ENCODE measurements around the gene CAST. TPM values are rescaled to one million over a fixed set of nuclear protein-coding genes. Genes with fewer than 3 reads are reported as not detected.

Gene CAST
- total RNA-seq, 4 donors from 2014 or later, result 324 to 489 (median 375) TPM

DNA sequence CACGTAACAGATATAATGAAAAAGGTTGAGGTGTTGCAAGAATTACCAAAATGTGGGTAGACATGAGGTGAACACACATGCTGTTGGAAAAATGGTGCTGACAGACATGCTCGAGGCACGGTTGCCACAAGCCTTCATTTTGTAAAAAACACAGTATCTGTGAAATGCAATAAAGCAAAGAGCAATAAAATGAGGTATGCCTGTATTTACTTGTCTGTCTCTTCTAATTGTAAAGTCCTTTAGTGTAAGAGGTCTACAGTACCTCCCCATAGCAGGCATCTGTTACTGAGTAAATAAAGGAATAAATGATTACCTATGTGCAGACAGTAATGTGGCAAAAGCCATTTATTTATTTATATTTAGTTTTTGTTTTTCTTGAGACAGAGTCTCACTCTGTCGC is 3.0 kb upstream of the CAST start:
- WGBS, 2 donors, result 91 to 96% methylated on average over 4 of the region's 4 CpGs
- Histone ChIP-seq H3K27me3 (no peaks in the 10 kb centered on the region), H3K4me1 (peaks cover 17 to 73% (median 24%) of the 10 kb centered on the region in 3 donors), H3K9me3 (no peaks in the 10 kb centered on the region), H3K36me3 (no peaks in the 10 kb centered on the region), H3K4me3 (no peak overlapping the region), H3K27ac (peak overlapping the region in 1 of 4 donors; percentile 97)
- intact Hi-C loops (cut with DNase I), result no loop called here
- DNase-seq, result no peak
- no peak for TF ChIP-seq POLR2A (IDR thresholded peaks at IDR 0.05)
- TF ChIP-seq, protein P1, sequence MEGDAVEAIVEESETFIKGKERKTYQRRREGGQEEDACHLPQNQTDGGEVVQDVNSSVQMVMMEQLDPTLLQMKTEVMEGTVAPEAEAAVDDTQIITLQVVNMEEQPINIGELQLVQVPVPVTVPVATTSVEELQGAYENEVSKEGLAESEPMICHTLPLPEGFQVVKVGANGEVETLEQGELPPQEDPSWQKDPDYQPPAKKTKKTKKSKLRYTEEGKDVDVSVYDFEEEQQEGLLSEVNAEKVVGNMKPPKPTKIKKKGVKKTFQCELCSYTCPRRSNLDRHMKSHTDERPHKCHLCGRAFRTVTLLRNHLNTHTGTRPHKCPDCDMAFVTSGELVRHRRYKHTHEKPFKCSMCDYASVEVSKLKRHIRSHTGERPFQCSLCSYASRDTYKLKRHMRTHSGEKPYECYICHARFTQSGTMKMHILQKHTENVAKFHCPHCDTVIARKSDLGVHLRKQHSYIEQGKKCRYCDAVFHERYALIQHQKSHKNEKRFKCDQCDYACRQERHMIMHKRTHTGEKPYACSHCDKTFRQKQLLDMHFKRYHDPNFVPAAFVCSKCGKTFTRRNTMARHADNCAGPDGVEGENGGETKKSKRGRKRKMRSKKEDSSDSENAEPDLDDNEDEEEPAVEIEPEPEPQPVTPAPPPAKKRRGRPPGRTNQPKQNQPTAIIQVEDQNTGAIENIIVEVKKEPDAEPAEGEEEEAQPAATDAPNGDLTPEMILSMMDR (IDR thresholded peaks at IDR 0.05), result no peak

DNA sequence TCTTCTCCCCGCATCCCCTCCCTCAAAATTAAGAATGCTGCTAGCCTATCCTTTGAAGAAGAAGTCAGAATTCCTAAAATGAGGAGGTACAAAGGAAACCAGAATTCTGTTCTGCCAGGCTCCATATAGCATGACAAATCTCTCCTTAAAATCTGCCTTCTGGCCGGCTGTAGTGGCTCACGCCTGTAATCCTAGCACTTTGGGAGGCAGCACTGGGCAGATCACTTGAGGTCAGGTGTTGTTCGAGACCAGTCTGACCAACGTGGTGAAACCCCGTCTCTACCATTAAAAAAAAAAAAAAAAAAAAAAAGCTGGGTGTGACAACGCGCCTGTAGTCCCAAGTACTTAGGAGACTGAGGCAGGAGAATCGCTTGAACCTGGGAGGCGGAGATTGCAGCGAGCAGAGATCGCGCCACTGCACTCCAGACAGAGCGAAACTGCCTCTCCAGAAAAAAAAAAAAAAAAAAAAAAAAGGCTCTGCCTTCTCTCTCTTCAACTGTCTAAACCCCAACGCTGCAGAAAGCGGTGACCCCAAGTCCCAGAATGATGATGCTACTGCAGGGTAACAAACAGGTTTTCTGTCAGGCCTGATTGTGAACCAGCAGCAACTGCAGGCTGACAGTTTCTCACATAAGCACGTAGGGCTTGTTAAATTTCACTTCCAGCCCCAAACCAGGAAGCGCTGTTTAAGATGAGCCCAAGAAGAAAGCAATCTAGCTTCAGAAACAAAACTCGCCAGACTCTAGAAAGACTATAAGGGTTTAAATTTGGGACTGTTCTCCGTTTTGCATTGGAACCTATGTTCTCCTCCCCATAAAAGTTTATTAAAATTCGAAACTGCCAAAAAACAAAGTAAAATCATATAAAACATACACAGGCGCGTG is 963 bp upstream of the CAST start:
- no peak for DNase-seq
- H3K4me1 ChIP-seq, result peaks cover 15 to 73% (median 22%) of the 10 kb centered on the region in 3 donors

DNA sequence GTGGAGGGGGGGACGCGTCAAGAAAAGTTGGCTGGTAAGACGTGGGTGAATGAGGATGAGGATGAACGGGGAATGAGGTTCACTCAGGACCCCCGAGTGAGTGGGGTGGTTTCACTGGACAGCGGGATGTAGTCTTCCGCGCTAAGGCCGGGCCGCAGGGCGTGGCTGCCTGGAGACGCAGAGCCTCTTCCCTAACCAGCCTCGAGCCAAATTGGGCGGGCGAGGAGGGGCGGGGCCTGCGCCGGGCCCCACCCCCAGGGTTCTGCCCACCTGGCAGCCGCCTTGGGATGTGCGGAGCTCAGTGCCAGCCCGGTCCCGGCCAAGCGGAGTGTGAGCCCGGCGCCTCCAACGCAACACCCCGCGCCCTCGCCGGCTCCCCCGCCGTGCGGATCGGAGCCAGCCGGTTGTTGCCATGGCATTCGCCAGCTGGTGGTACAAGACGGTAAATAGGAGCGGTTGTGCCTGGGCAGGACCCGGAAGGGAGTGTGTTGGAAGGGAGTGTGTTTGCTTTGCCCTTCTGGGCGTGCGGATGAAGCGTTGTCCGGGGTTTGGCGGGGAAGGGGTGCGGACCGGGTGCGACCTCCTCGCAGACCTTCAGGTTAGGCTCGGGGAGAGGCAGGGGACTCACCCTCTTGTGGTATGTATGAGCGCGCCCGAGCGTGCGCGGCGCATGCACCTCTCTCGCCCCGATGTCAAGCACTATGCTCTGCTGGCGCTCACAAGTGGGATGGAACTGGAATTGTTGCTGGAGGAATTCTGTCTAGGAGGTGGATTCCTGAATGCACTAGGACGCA is 746 bp downstream of the CAST start:
- 1 to 3% methylated on average over 16 to 24 of the region's 60 CpGs for WGBS, 2 donors
- Histone ChIP-seq H3K4me3 (peak overlapping the region; percentile 74 to 97 (median 84)), H3K9me3 (no peaks in the 10 kb centered on the region), H3K27ac (peak overlapping the region; percentile 97 to 100 (median 100)), H3K27me3 (no peaks in the 10 kb centered on the region), H3K36me3 (peaks cover 0 to 4% (median 0%) of the 10 kb centered on the region in 3 donors), H3K4me1 (peaks cover 9 to 73% (median 18%) of the 10 kb centered on the region in 3 donors)
- intact Hi-C loops (cut with DNase I), result no loop called here
- TF ChIP-seq, protein P1 (IDR thresholded peaks at IDR 0.05), result peak in 2 of 6 experiments; percentile 4 to 7
- TF ChIP-seq POLR2A (IDR thresholded peaks at IDR 0.05), result peak in 3 of 4 donors; percentile 53 to 92 (median 75)
- peak; percentile 52 for DNase-seq

More for the DNA sequence above, 963 bp upstream of the CAST start:
- peak overlapping the region; percentile 74 to 97 (median 84) for H3K4me3 ChIP-seq
- no peaks in the 10 kb centered on the region for H3K27me3 ChIP-seq
- peaks cover 0 to 4% (median 0%) of the 10 kb centered on the region in 3 donors for H3K36me3 ChIP-seq
- intact Hi-C loops (cut with DNase I), result no loop called here
- H3K27ac ChIP-seq, result peak overlapping the region; percentile 97 to 100 (median 100)
- 4 to 13% methylated on average over 22 to 23 of the region's 23 CpGs for WGBS, 2 donors
- TF ChIP-seq, protein P1 (IDR thresholded peaks at IDR 0.05), result no peak
- TF ChIP-seq POLR2A (IDR thresholded peaks at IDR 0.05), result no peak
- no peaks in the 10 kb centered on the region for H3K9me3 ChIP-seq

DNA sequence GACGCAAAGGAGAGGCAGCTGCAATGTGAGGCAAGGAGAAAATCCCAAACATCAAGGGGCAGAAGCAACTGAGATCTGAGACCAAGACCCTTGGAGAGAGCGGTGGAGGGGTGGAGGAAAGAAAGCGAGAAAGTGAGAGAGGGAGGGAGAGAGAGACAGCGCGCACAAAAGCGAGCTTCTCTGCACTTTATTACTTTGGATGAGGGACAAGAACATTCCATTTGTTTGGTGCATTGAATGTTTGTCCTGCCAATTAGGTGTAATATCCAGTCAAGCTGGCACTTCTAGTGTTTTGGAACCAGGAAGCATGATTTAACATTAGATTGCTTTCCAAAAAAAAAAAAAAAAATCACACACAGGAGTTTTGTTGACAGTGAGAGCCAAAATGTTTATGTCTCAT is 1.4 kb downstream of the CAST start:
- no peaks in the 10 kb centered on the region for H3K27me3 ChIP-seq
- H3K4me1 ChIP-seq, result peaks cover 9 to 73% (median 18%) of the 10 kb centered on the region in 3 donors
- H3K36me3 ChIP-seq, result peaks cover 0 to 4% (median 0%) of the 10 kb centered on the region in 3 donors
- TF ChIP-seq, protein P1 (IDR thresholded peaks at IDR 0.05), result no peak
- no peak for TF ChIP-seq POLR2A (IDR thresholded peaks at IDR 0.05)
- H3K4me3 ChIP-seq, result peak overlapping the region; percentile 74 to 97 (median 84)
- no peaks in the 10 kb centered on the region for H3K9me3 ChIP-seq
- DNase-seq, result no peak
- WGBS, 2 donors, result 19% methylated on average over 6 of the region's 6 CpGs
- intact Hi-C loops (cut with DNase I), result no loop called here
- H3K27ac ChIP-seq, result peak overlapping the region; percentile 97 to 100 (median 100)

Measured in esophagus squamous epithelium (tissue), 5 donors.